ELR (cell line): ENCODE results near the gene KRTAP5-6.

ENCODE experiments used
- DNase-seq: peaks from one replicate; pipeline ENCODE4 v3.0.0-alpha.2; 2015; ENCODE audit warnings: low read depth

The KRTAP5-6 gene

DNA sequence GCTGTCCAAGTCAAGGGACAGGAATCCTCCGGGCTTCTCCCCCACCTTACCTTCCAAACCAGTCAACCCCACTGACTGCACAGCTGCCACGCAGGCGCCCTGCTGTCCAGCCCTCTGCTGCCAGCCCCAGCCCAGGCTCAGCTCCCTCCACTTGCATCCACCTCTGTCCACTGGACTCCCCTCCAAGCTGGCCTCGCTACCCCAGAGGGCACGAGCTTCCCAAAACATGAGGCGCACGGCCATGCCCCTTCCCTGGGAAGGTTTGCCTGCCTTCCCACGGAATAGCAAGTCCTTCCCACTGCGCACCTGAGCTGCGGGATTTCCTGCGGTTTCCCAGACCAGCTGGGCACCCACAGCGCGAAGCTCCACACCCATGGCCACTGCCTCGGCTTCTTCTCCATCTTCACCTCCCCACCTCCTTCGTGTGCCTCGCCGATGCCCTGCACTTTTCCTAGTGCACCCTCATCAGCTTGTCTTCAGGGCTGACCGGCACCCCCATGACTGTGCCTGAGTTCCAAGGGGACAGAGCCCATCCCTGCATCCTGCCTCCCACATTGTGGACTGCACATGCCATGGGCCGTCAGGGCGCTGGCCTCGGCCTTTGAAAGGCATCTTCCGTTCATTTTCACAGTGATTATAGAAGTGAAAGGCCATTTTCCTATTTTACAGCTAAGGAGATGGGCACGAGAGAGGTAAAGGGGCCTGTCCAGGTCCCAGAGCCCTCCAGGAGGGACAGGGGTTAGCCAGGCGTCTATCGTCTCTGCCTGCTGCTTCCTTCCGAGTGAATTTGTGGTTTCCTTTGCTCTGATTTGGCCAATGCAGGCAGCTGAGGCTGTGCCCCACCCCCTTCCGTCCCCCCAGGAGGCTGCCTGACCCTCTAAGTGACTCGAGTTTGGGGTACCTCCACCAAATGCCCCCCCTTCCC is 37.0 kb downstream of the KRTAP5-6 start:
- no peak for DNase-seq

DNA sequence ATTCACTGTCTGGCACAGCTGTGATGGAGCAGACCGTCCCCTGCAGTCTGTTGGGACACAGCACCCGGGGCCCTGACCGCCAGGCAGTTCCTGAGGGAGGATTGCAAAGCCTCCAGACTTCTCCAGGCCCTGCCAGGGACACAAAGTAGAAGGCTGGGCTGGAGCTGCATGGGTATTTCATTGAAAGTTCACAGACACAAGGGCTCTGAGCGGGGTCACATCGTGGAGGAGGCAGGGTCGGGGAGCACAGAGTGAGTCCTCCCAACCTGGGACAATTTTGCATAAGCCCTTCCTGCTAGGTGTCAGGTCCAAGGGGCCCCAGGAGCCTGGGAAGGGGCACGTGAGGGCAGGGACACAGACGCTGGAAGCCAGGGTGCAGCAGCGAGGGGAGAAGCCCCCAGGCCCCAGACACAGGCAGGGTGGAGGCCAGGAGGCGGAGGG is 37.7 kb downstream of the KRTAP5-6 start:
- no peak for DNase-seq

DNA sequence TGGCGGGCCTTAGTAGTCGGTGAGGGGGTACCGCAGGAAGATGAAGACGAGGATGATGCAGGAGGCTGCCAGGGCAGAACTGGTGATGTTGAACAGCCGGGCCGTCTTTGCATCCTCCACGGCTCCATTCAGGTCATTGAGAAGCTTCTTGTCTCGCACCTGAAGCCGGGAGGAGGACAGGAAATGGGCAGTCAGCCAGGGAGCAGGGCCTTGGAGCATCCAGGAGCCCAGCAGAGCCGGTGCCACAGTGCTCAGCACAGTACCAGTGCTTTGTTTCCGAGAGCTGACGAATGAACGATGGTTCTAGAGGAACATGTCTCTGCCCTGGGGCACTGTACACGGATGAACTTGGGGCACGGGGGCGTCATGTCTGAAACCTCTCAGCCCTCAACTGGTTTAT is 38.3 kb downstream of the KRTAP5-6 start:
- DNase-seq = no peak

DNA sequence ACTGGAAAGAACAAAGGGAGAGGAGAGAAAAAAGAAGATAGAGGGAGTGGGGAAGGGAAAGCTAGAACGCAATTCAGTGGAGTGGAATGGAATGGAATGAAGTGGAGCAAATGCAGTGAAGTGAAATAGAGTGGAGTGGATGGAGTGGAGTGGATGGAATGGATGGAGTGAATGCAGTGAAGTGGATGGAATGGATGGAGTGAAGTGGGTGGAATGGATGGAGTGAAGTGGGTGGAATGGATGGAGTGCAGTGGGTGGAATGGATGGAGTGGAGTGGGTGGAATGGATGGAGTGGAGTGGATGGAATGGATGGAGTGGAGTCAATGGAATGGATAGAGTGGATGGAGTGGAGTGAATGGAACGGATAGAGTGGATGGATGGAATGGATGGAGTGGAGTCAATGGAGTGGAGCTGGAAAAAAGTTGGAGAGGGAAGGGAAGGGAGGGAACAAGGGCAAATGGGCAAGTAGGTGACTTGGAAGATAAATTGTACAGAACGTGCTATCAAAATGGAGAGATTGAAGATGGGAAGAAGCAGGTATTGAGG is 39.5 kb downstream of the KRTAP5-6 start:
- no peak for DNase-seq

DNA sequence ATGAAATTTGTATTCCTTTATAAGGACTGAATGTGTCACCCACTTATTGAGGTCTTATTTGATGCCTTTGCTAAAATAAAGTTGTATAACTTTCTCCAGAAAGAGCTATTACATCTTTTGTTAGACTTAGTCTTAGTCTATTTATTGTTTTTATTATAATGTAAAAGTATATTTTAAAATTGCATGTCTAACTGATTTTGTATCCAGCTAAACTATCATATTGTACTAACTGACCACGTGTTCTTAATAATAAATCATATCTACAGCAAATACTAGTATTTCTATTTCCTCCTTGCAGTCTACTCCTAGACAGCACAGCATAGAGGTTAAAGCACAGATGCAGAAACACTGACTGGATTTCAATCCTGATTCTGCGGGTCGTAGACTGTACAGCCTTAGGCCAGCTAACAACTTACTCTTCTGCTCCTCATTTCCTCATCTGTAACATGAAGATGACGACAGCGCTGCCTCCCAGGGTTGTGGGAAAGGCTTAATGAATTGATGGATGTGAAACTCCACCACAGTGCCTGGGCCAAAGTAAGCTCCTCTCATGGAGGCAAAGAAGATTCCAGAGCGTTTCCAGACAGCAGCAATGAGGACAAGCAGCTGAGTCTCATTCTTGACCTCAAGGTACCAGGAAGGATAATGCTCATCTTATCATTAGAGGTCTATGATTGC is 40.2 kb downstream of the KRTAP5-6 start:
- DNase-seq = no peak

DNA sequence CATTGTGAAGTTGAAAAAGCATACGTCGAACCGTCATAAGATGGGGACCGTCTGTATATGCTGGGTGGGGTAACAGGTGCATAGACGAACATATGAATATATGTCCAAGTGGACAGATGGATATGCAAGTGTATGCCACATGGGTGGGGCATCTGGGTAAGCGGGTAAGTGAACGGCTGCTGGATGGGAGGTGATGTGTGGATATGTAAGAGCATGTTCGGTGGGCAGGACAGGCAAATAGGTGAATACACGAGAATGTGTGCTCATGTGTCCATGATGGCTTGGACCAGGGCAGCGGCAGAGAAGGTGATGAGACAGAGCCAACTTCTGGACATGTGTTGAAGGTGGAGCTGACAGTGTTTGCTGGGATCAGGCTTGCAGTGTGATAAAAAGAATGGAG is 41.4 kb downstream of the KRTAP5-6 start:
- no peak for DNase-seq

DNA sequence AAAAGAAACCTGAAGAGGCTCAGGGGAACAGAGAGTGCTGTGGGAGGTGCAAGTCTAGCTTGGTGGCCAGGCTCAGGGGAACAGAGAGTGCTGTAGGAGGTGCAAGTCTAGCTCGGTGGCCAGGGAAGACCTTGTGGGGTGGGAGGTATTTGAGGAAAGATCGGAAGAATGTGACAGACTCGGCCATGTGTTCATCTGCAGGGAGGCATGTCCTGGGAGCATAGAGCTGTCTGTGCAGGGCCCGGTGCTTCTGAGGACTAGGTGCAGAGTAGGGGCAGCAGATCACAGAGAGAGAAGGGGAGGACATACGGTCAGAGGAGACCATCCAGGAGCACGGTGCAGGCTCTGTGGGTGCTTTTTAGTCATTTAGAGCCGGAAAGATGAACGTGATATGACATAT is 42.6 kb downstream of the KRTAP5-6 start:
- DNase-seq = no peak

DNA sequence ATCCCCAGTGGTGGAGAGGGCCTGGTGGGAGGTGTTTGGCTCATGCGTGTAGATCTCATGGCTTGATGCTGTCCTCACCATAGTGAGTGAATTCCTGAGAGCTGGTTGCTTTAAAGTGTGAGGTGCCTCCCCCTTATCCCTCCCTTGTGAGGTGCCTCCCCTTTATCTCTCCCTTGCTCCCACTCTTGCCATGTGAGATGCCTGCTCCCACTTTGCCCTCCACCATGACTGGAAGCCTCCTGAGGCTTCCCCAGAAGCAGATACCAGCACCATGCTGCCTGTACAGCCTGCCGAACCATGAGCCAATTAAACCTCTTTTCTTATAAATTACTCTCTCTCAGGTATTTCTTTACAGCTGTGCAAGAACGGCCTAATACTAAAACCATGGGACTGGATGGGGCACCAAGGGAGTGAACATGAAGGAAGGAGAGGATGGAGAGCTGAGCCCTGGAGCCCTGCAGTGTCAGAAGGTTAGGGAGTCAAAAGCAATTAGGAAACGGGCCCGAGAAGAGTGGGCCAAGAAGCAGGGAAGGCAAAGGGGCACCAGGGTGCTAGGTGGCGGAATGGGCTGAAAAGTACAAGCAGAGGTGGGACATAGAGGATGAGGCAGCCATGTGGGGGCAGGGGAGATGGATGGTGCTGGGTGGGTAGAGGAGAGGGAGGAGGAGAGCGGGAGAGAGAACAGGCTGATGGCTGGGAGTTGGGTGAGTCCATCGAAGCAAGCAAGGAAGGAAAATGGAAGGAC is 44.0 kb downstream of the KRTAP5-6 start:
- DNase-seq = no peak

DNA sequence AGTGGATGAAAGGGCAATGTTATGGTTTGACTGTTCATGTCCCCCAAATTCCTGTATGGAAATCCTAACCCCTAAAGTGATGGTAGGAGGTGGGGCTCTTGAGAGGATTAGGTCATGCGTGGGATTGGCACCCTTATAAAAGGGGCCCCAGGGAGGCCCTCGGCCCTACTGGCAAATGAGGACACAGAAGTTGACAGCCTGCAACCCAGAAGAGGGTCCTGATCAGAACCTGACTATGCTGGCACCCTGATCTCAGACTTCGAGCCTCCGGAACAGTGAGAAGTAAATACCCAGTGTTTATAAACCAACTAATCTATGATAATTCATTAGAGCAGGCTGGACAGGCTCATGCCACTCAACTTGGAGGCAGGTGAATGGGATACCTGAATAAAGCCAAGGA is 44.7 kb downstream of the KRTAP5-6 start:
- DNase-seq = no peak

DNA sequence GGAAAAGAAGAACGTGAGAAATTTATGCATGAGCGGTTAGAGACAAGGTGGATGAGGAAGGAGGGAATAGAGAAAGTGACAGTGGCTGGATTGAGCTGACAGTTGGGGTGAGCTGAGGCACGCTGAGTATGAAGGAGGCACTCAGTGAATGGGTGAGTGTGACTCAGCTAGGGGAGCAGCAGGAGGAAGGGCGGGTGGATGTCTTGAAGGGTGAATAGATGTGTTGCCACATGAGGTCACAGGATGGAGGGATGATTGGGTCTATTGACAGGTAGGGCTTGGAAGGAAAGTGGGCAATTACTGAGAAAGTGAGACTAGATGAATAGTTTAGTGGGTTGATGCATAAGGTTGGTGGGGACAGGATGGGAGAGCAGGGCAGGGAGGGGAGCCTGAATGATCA is 45.4 kb downstream of the KRTAP5-6 start:
- no peak for DNase-seq

DNA sequence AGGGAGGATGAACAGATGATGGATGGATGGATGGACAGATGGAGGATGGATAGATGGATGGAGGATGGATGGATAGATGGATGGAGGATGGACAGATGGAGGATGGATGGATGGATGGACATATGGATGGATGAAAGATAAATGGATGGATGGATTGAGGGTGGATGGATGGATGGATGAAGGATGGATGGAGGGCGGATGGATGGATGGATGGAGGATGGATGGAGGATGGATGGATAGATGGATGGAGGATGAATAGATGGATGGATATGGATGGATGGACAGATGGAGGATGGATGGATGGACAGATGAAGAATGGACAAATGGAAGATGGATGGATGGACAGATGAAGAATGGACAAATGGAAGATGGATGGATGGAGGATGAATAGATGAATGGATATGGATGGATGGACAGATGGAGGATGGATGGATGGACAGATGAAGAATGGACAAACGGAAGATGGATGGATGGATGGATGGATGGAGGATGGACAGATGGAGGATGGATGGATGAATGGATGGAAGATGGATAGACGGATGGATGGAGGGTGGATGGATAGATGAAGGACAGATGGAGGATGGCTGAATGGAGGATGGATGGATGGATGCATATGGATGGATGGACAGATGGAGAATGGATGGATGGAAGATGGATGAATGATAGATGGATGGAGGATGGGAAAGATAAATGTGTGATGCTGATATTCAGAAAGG is 46.0 kb downstream of the KRTAP5-6 start:
- no peak for DNase-seq

DNA sequence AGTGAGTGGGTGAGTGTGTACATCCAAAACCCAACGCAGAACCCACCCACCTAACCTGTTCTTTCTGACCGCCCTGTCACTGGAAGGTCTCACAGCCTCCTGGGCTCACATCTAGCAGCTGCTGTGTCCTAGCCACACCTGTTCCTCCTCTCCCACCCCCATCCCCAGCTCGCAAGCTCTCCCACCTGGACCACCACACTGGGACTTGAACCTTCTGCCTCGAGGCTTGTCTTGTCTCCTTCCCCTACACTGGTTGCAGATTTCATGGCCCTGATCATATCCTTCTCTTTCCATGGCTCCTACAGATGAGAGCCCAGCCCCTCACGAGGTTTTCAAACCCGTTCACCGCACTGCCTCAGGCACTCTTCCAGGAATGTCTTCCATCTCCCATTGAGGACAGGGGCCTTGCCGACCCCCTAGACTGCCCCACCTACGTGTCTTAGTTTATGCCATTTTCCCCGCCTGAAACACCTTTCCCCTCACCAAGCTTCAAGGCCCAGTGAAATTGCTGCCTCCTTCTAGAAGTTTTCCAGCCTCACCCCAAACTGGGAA is 46.7 kb downstream of the KRTAP5-6 start:
- DNase-seq = no peak

DNA sequence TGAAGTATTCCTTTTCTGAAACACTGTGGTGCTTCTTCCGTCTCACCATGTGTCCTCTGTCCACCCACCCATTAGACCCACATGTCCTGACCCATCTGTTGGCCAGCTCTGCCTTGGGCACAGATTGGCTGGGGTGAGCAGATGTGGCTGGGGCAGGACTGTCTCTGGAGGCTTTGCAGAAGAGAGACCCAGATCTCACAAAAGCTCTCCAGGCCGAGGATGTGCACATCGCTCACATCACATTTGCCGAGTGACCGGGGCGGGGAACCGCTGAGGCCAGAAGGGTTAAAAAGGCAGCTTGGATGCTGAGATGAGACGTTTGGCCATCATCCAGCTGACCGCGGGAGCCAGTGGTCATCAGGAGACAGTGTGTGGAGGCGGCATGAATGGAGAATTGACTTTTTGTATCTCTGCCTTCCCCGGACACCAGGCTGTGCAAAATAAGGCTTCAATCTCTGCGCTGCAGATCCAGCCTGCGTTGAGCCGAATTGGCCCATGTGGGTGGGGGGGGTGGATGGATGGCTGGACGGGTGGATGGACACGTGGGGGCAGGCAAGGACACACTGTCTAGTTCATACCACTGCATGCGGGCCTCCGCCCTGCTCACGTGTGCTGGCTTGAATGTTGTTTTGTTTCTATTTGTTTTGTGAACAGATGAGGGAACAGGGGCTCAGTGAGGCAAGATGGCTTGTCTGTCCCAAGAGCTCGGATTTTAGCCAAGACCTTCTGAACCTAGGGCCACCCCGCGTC is 47.3 kb downstream of the KRTAP5-6 start:
- no peak for DNase-seq

DNA sequence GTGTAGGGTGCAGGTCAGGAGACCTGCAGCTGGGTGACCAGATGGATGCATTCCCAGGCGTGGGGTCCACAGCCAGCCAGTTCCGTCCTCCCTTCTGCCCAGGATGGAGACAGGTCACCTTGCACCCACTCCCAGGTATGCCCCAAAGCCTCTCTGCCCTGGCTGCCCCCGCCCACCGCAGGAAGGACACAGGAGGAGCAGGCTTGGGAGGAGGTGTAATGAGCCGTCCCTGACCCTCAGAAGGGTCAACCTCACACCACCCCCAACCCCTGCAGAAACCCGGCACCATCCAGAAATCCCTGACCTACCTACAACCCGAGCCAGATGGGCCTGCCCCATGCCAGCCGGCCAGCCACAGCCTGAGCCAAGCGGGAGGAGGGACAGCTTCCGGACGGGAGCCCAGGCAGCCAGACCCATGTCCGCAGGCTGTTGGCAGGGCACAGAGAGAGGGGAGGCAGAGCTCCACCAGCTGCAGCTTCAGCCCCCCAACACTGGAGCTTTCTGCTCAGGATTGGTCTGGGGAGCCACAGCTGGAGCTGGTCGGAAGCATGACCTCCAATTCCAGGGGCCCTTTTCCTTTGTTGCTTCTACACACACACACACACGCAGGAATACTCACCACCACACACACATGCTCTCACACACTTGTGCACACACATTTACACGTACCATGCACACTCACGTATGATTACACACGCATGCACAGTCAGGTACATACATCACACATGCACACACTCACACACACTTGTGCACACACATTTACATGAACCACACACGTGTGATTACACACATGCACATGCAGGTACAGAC is 48.1 kb downstream of the KRTAP5-6 start:
- DNase-seq = no peak

DNA sequence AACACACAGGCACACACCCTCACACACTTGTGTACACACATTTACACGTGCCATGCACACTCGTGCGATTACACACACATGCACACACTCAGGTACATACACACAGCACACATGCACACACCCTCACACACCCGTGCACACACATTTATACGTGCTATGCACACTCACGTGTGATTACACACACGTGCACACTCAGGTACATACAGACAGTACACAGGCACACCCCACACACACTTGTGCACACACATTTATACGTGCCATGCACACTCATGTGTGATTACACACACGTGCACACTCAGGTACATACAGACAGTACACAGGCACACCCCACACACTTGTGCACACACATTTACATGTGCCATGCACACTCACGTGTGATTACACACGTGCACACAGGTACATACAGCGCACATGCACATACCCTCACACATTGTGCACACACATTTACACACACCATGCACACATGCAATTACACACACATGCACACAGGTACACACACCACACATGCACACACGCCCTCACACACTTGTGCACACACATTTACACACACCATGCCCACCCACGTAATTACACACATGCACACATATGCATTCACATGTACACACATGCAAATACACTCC is 48.8 kb downstream of the KRTAP5-6 start:
- DNase-seq = no peak

DNA sequence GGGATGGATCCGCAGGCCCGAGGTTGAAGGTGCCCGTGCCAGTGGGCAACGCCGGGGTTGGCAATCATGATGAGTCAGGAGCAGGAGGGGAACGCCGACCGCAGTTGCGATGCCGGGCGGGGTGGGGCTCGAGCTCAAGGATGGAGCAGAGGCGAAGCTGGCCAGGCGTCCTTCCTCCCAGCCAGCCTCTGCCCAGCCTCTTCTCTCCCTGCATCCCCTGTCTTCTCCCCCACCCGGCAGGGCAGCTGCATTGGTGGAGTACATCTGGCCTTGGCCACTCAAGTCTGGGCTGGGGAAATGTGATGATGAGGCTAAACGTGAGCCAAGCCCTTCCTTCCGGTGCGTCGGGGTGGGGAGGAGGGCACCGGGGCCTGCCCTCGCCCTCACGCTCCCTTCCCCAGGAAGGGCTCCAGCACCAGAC is 49.5 kb downstream of the KRTAP5-6 start:
- DNase-seq = no peak

DNA sequence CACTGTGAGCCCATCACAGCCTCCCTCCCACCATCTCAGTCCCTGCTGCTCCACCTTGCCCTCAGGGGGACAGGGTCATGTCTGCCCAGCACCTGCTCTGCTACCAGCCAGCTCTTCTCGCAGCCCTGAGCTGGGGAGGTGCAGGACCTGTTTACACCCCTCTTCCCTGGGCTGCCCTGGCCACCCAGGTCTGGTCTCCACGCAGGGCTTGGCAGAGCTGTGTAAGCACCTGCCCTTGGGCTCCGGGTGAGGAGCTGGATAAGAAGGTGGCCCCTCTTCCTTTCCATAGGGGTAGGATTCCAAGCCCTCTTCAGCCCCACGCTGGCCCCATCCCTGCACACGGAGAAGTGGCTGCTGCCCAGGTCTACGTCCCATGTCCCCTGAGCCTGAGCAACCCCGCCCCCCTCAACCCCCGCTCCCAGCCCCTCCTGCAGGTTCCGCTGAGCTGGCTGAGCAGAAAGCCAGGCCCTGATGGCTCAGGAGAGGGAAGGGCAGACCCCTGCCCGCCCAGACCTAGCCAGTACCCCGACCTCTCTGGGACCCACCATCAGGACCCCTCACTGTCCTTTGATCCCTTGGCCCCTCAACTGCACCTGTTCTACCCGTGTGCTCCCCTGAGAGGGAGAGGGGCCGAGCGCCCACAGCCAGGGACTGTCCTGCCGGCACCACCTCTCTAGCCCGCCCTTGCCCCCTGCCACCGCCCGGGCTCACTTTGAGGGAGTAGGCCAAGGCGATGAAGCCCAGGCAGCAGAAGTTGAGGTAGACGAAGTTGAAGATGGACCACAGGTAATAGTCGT is 50.2 kb downstream of the KRTAP5-6 start:
- DNase-seq = no peak
